Measurements from ENCODE around the gene TP53BP2. TPM values are rescaled to one million over a fixed set of nuclear protein-coding genes. Genes with fewer than 3 reads are reported as not detected.

TP53BP2 gene
- polyA plus RNA-seq, 3 donors from 2014 or later: 3.5 to 16.7 (median 5.2) TPM

DNA sequence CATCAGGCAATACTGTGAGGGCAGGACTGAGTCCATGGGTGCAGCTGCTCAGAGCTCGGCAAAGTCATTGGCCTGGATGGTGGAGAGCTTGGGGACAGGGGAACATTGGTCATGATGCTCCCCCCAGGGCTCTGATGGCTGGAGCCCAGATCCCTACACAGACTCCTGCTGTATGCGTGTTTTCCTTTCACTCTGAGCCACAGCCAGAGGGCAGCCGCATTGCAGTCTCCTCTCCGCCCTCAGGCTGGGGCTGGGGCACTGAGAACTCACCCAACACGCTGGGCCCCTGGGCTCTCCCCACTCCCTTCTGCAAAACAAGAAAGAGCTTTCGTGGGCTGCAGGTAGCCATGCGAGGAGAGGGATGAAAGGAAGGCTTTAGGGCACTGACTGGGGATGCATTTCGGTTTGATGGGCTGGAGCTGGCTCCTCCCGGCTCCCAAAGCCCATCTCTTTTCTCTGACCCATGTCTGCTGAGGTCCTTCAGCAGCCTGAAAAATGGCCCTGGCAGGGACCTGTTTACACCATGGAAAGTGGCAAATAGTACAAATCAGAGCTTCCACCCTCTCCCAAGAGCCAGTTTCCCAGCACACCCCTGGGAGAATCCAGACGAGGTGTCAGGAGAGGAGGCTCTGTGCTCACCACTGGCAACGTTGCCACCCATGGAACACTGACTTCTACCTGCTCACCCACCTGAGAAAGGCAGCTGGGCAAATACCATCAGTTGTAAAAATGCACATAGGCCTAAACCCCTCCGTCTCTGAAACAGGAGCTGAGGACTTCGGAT is 89.6 kb downstream of the TP53BP2 start:
- no peak overlapping the region for H3K4me3 Mint-ChIP-seq
- DNase-seq: no peak
- peak overlapping the region in 1 of 6 donors; percentile 6 for H3K27ac Mint-ChIP-seq
- H3K4me1 Mint-ChIP-seq: no peaks in the 10 kb centered on the region
- H3K36me3 Mint-ChIP-seq: peaks cover 25 to 48% (median 25%) of the 10 kb centered on the region in 3 donors
- H3K27me3 Mint-ChIP-seq (ENCODE audit: low read depth in 3 of 3): peaks cover 0 to 2% (median 0%) of the 10 kb centered on the region in 3 donors
- H3K9me3 Mint-ChIP-seq: no peaks in the 10 kb centered on the region

- H3K9me3 Mint-ChIP-seq: no peaks in the 10 kb centered on the region
- peaks cover 20 to 52% (median 23%) of the 10 kb centered on the region in 3 donors for H3K36me3 Mint-ChIP-seq
- H3K27me3 Mint-ChIP-seq (ENCODE audit: low read depth in 3 of 3): no peaks in the 10 kb centered on the region
- DNase-seq: no peak
- H3K4me3 Mint-ChIP-seq: no peak overlapping the region
- H3K27ac Mint-ChIP-seq: no peak overlapping the region
- no peaks in the 10 kb centered on the region for H3K4me1 Mint-ChIP-seq
These were observed 90.3 kb downstream of the TP53BP2 start for GRCh38 chr1:223755432-223755792.

DNA sequence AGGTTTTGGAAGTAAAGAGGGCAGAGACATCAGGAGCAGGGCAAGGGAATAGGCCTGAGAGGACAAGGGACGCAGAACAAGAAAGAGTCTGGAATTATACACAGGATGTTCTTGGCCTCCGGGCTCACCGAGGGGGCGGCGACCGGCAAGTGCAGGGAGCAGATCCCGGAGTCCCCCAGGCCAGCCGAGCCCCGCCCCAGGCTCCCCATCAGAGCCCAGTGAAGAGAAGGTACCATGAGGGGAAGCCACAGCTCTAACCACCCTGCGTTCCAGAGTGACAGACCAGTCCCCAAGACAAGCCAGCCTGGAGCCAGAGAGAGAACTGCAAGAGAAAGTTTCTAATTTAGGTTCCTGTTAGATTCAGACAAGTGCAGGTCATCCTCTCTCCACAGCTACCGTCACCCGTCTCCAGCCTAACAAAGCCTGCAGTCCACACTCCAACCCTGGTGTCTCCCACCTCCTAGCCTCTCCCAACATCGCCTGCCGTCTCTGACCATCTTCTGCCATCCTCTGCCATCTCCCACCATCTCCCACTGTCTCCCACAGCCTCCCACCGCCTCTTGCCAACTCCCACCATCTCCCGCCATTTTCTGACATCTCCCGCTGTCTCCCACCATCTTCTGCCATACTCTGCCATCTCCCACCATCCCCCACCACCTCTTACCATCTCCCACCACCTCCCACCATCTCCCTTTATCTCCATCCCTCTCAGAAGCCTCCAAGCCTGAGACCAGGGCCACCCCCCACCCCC is 90.9 kb downstream of the TP53BP2 start:
- Mint-ChIP-seq H3K27me3 (ENCODE audit: low read depth in 3 of 3) (no peaks in the 10 kb centered on the region), H3K9me3 (no peaks in the 10 kb centered on the region), H3K36me3 (peaks cover 20 to 53% (median 20%) of the 10 kb centered on the region in 3 donors), H3K4me1 (no peaks in the 10 kb centered on the region), H3K27ac (no peak overlapping the region), H3K4me3 (no peak overlapping the region)
- no peak for DNase-seq

GRCh38 chr1:223752721-223753515 is 92.8 kb downstream of the TP53BP2 start:
- Mint-ChIP-seq H3K27me3 (ENCODE audit: low read depth in 3 of 3) (peaks cover 0 to 2% (median under 1%) of the 10 kb centered on the region in 3 donors), H3K9me3 (no peaks in the 10 kb centered on the region), H3K4me3 (no peak overlapping the region), H3K36me3 (peaks cover 18 to 43% (median 23%) of the 10 kb centered on the region in 3 donors), H3K4me1 (peaks cover 8 to 10% of the 10 kb centered on the region in 2 donors), H3K27ac (peak overlapping the region in 2 of 6 donors; percentile 13 to 34)
- DNase-seq: no peak

DNA sequence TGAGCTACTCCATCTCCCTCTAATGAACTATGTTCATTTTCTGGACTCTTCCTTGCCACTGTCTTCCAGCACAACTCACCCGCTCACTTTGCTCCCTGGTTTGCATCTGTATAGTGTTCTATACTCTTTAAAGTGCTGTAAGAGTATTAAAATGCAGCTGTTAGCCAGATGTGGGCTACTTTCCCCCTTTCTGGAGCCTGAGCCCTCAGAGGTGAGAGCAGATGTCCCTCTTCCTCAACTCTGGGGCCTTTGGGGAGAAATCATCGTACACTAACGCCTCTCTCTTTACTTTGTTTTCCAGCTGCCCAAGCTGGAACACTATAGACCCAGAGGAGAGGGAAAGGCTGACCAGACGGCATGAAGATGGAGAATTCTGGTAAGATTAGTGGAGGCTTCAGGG is 94.1 kb downstream of the TP53BP2 start:
- peaks cover 1 to 2% (median 2%) of the 10 kb centered on the region in 3 donors for H3K27me3 Mint-ChIP-seq (ENCODE audit: low read depth in 3 of 3)
- H3K36me3 Mint-ChIP-seq: peaks cover 18 to 45% (median 19%) of the 10 kb centered on the region in 3 donors
- H3K4me1 Mint-ChIP-seq: peaks cover 8 to 19% of the 10 kb centered on the region in 2 donors
- DNase-seq: no peak
- H3K9me3 Mint-ChIP-seq: no peaks in the 10 kb centered on the region
- H3K27ac Mint-ChIP-seq: peak overlapping the region in 2 of 6 donors; percentile 2 to 41
- peak overlapping the region in 1 of 5 donors; percentile 31 for H3K4me3 Mint-ChIP-seq

DNA sequence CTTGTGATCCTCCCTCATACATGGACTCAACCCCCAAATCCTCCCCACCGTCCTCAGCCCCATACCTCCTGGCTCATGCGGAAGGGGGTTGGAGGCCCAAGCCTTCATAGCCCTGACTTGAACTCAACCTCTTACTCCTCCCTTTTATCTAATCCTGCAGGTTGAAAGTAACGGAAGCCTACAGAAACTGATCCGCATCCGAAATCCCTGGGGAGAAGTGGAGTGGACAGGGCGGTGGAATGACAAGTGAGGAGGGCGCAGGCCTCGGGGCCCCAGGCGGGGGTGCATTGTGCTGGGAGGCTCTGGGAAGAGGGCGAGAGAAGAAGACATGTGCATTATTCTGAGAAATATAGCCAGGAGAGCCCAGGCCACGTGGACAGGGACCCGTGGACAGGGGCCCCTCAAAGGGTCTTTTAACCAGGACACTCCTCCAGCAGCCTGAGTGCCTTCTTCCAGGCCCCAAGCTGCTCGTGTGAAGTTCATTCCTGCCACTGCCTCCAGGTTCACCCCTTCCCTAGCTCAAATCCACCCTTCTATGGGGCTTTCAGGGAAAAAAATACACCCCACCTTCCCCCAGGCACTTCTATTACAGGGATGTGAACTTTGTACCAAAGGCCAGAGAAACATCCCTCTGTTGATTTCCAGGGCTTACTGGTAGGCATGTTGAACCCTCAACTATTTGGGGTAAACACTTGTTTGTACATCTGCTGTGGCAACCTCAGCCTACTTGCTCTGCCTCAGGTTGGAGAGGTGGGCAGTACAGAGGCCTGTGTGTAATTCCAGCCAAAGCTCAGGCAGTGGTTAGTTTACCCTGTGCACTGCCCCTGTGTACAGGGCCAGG is 94.8 kb downstream of the TP53BP2 start:
- Mint-ChIP-seq H3K4me3 (no peak overlapping the region), H3K27me3 (ENCODE audit: low read depth in 3 of 3) (peaks cover 1 to 2% (median 2%) of the 10 kb centered on the region in 3 donors), H3K9me3 (no peaks in the 10 kb centered on the region), H3K27ac (no peak overlapping the region), H3K4me1 (peaks cover 8 to 19% of the 10 kb centered on the region in 2 donors), H3K36me3 (peaks cover 18 to 46% (median 19%) of the 10 kb centered on the region in 3 donors)
- DNase-seq: no peak

DNA sequence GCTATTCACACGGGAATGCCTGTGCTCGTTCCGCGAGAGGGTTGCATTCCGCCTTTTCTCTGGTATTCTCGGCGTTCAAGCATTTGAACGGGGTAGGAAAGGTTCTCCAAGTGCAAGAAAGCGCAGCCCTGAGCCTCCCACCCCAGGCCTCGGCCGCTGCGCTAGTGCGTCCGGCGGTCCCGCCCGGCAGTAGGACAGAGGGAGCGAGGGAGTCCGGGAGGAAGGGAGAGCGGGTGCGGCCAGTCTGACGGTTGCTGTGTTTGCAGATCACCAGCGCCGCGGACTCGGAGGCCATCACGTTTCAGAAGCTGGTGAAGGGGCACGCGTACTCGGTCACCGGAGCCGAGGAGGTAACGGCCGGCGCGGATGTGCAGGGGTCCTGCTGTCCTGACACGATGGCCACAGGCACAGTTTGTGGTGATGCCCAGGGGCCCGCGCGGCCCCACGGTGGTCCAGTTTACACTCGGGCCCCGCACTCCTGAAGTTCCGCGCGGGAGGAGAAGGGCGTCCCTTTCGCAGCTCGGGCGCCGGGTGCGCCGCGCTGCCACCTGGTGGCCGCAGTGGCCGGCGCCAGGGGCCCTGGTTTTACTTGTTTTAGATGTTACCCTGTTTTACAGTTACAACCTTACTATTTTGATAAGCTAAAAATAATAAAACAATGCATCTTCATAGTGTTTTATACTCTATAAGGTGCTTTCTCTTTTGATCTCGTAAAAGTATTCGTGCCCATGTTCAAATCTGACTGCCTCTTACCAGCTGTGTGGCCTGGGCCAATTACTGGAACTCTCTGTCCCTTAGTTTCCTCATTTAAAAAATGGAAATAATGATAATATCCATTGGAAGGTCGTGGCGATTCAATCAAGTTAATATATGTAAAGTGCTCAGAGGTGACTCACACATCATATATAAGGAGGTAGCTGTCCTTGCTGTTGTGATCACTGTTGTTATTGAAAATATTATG is 96.7 kb downstream of the TP53BP2 start:
- H3K36me3 Mint-ChIP-seq: peaks cover 18 to 51% (median 19%) of the 10 kb centered on the region in 3 donors
- H3K27ac Mint-ChIP-seq: peak overlapping the region in 4 of 6 donors; percentile 20 to 78 (median 72)

GRCh38 chr1:223748405-223748772 is 97.4 kb downstream of the TP53BP2 start:
- Mint-ChIP-seq H3K9me3 (no peaks in the 10 kb centered on the region), H3K27ac (peak overlapping the region in 1 of 6 donors; percentile 19), H3K27me3 (ENCODE audit: low read depth in 3 of 3) (peaks cover 1 to 3% (median 2%) of the 10 kb centered on the region in 3 donors), H3K4me3 (peak overlapping the region; percentile 60 to 78 (median 73)), H3K4me1 (peaks cover 9 to 19% of the 10 kb centered on the region in 2 donors), H3K36me3 (peaks cover 18 to 44% (median 18%) of the 10 kb centered on the region in 3 donors)
- DNase-seq: no peak

More for the DNA sequence above, 96.7 kb downstream of the TP53BP2 start:
- Mint-ChIP-seq H3K27me3 (ENCODE audit: low read depth in 3 of 3) (peaks cover 1 to 3% (median 2%) of the 10 kb centered on the region in 3 donors), H3K4me3 (peak overlapping the region; percentile 63 to 78 (median 73)), H3K9me3 (no peaks in the 10 kb centered on the region), H3K4me1 (peaks cover 9 to 19% of the 10 kb centered on the region in 2 donors)
- DNase-seq: peak; percentile 55 to 72 (median 67)

DNA sequence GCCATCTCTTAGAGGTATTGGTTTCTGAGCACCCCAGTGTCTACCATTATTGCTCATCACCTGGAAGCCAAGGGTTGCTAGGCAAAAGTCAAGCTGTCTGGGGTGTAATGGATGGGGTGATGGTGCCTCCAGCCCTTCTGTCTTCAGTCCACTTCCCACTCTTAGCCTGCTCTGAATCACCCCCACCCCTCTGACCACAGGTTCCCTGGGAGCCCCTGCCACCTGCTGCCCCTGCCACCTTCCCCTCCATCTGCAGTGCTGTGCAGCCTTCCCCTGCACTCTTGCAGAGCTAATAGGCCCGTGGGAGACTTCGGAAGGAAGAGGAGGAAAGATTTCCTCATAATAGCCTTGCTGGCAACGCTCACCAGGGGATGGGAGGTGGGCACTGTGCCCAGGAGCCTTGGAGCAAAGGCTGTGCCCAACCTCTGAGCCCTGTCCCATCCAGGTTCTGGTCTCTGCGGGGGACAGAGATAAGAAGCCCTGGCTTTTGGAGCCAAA is 97.9 kb downstream of the TP53BP2 start:
- H3K27me3 Mint-ChIP-seq (ENCODE audit: low read depth in 3 of 3): peaks cover 1 to 3% (median 2%) of the 10 kb centered on the region in 3 donors
- H3K9me3 Mint-ChIP-seq: no peaks in the 10 kb centered on the region
- H3K27ac Mint-ChIP-seq: peak overlapping the region in 2 of 6 donors; percentile 26 to 66
- peak overlapping the region in 3 of 5 donors; percentile 49 to 71 (median 60) for H3K4me3 Mint-ChIP-seq
- peaks cover 13 to 39% (median 15%) of the 10 kb centered on the region in 3 donors for H3K36me3 Mint-ChIP-seq
- no peak for DNase-seq
- H3K4me1 Mint-ChIP-seq: peaks cover 9 to 19% of the 10 kb centered on the region in 2 donors

DNA sequence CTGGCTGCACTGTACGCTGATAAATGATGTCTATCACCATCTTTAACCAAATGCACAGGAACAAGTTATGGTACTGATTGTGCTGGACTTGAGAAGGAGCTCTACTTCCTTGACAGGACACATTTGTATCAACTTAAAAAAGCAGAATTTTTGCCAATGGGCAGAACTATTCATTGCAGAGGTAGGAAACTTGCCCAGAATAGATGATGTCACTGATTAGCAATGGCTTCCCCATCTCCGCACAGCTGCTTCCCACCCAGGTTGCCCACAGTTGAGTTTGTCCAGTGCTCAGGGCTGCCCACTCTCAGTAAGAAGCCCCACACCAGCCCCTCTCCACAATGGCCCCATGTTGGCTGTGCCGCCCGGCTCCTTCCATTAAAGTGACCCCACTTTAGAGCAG is 100.0 kb downstream of the TP53BP2 start:
- Mint-ChIP-seq H3K9me3 (no peaks in the 10 kb centered on the region), H3K27me3 (ENCODE audit: low read depth in 3 of 3) (peaks cover 1 to 3% (median 2%) of the 10 kb centered on the region in 3 donors), H3K4me1 (peaks cover 9 to 19% of the 10 kb centered on the region in 2 donors), H3K4me3 (no peak overlapping the region), H3K36me3 (peaks cover 5 to 24% (median 8%) of the 10 kb centered on the region in 3 donors), H3K27ac (peak overlapping the region in 3 of 6 donors; percentile 10 to 31 (median 23))
- DNase-seq: no peak

- Mint-ChIP-seq H3K4me3 (no peak overlapping the region), H3K36me3 (peaks cover 0 to 23% (median 5%) of the 10 kb centered on the region in 3 donors), H3K9me3 (no peaks in the 10 kb centered on the region), H3K27ac (peak overlapping the region in 4 of 6 donors; percentile 36 to 64 (median 48)), H3K4me1 (peaks cover 2 to 15% of the 10 kb centered on the region in 2 donors), H3K27me3 (ENCODE audit: low read depth in 3 of 3) (peaks cover 0 to 3% (median 1%) of the 10 kb centered on the region in 3 donors)
- DNase-seq: no peak
These were observed 102.8 kb downstream of the TP53BP2 start for GRCh38 chr1:223742856-223743517.

Measured in immature natural killer cell (primary cell).